ENCODE results near the gene CPA4.

CPA4 gene

GRCh38 chr7:130296221-130296951, 3.4 kb downstream of the CPA4 start:
- no peak for TF ChIP-seq CTCF (IDR thresholded peaks at IDR 0.05; ENCODE audit: borderline replicate concordance, insufficient read depth, low read depth, low read length)
- H3K4me3 ChIP-seq (ENCODE audit: low read depth, low read length): no peak overlapping the region

- H3K4me3 ChIP-seq (ENCODE audit: low read depth, low read length): no peak overlapping the region
Measured at GRCh38 chr7:130297628-130298543, 4.9 kb downstream of the CPA4 start.

GRCh38 chr7:130298544-130299326, 5.8 kb downstream of the CPA4 start:
- no peak for TF ChIP-seq CTCF (IDR thresholded peaks at IDR 0.05; ENCODE audit: borderline replicate concordance, insufficient read depth, low read depth, low read length)

More at GRCh38 chr7:130297628-130298543, 4.9 kb downstream of the CPA4 start:
- no peak for TF ChIP-seq CTCF (IDR thresholded peaks at IDR 0.05; ENCODE audit: borderline replicate concordance, insufficient read depth, low read depth, low read length)

GRCh38 chr7:130299866-130300265, 6.9 kb downstream of the CPA4 start:
- TF ChIP-seq CTCF (IDR thresholded peaks at IDR 0.05; ENCODE audit: borderline replicate concordance, insufficient read depth, low read depth, low read length): no peak

More at GRCh38 chr7:130298544-130299326, 5.8 kb downstream of the CPA4 start:
- no peak overlapping the region for H3K4me3 ChIP-seq (ENCODE audit: low read depth, low read length)

GRCh38 chr7:130301501-130302020, 8.6 kb downstream of the CPA4 start:
- no peak overlapping the region for H3K4me3 ChIP-seq (ENCODE audit: low read depth, low read length)
- TF ChIP-seq CTCF (IDR thresholded peaks at IDR 0.05; ENCODE audit: borderline replicate concordance, insufficient read depth, low read depth, low read length): no peak

More at GRCh38 chr7:130299866-130300265, 6.9 kb downstream of the CPA4 start:
- no peak overlapping the region for H3K4me3 ChIP-seq (ENCODE audit: low read depth, low read length)

- TF ChIP-seq CTCF (IDR thresholded peaks at IDR 0.05; ENCODE audit: borderline replicate concordance, insufficient read depth, low read depth, low read length): no peak
- H3K4me3 ChIP-seq (ENCODE audit: low read depth, low read length): no peak overlapping the region
Measured at GRCh38 chr7:130302649-130303048, 9.7 kb downstream of the CPA4 start.

Data from GM12875 (cell line).